ENCODE results near the gene SORCS3. TPM values are rescaled to one million over a fixed set of nuclear protein-coding genes. Genes with fewer than 3 reads are reported as not detected.

Gene SORCS3
- total RNA-seq, 3 donors from 2014 or later, result 0.60 TPM; not detected in 2

- ATAC-seq (no peak), DNase-seq (no peak)
- intact Hi-C loops (cut with DNase I, micrococcal nuclease), result no loop called here
- Histone ChIP-seq H3K36me3 (ENCODE audit: low read depth) (no peaks in the 10 kb centered on the region), H3K4me1 (ENCODE audit: low read depth) (no peaks in the 10 kb centered on the region), H3K9me3 (no peaks in the 10 kb centered on the region), H3K4me3 (no peak overlapping the region)
- no peak for TF ChIP-seq CTCF (IDR thresholded peaks at IDR 0.05)
These were observed 507.4 kb downstream of the SORCS3 start for GRCh38 chr10:105148456-105148855.

- no peaks in the 10 kb centered on the region for H3K36me3 ChIP-seq (ENCODE audit: low read depth)
- no peak for ATAC-seq
- intact Hi-C loops (cut with DNase I, micrococcal nuclease), result no loop called here
- no peaks in the 10 kb centered on the region for H3K4me1 ChIP-seq (ENCODE audit: low read depth)
- H3K9me3 ChIP-seq, result no peaks in the 10 kb centered on the region
- DNase-seq, result no peak
- no peak for TF ChIP-seq CTCF (IDR thresholded peaks at IDR 0.05)
- H3K4me3 ChIP-seq, result no peak overlapping the region
These were observed 507.8 kb downstream of the SORCS3 start for GRCh38 chr10:105148921-105149320.

GRCh38 chr10:105149371-105149891 lies 508.3 kb downstream of the SORCS3 start:
- no peak for TF ChIP-seq CTCF (IDR thresholded peaks at IDR 0.05)
- intact Hi-C loops (cut with DNase I, micrococcal nuclease), result no loop called here
- no peaks in the 10 kb centered on the region for H3K36me3 ChIP-seq (ENCODE audit: low read depth)
- ATAC-seq (no peak), DNase-seq (no peak)
- no peaks in the 10 kb centered on the region for H3K4me1 ChIP-seq (ENCODE audit: low read depth)
- H3K9me3 ChIP-seq, result no peaks in the 10 kb centered on the region
- no peak overlapping the region for H3K4me3 ChIP-seq

- TF ChIP-seq CTCF (IDR thresholded peaks at IDR 0.05), result no peak
- no peak for ATAC-seq
- no peak overlapping the region for H3K4me3 ChIP-seq
- no peaks in the 10 kb centered on the region for H3K9me3 ChIP-seq
- intact Hi-C loops (cut with DNase I, micrococcal nuclease), result no loop called here
- H3K36me3 ChIP-seq (ENCODE audit: low read depth), result no peaks in the 10 kb centered on the region
- no peaks in the 10 kb centered on the region for H3K4me1 ChIP-seq (ENCODE audit: low read depth)
- DNase-seq, result no peak
These were observed 509.3 kb downstream of the SORCS3 start for GRCh38 chr10:105150259-105150880.

- ATAC-seq (no peak), DNase-seq (no peak)
- TF ChIP-seq CTCF (IDR thresholded peaks at IDR 0.05), result no peak
- Histone ChIP-seq H3K4me1 (ENCODE audit: low read depth) (no peaks in the 10 kb centered on the region), H3K9me3 (no peaks in the 10 kb centered on the region), H3K36me3 (ENCODE audit: low read depth) (no peaks in the 10 kb centered on the region), H3K4me3 (no peak overlapping the region)
- intact Hi-C loops (cut with DNase I, micrococcal nuclease), result no loop called here
These were observed 513.6 kb downstream of the SORCS3 start for GRCh38 chr10:105154736-105155135.
